H1 (cell line): ENCODE measurements around the gene MAPK8. TPM values are rescaled to one million over a fixed set of nuclear protein-coding genes. Genes with fewer than 3 reads are reported as not detected.
A peak's percentile ranks its signal among the peaks of the same experiment; 100 is the strongest.

Source experiments
- CTCF ChIA-PET: fragments of 300-600 bp; sonication (Branson Sonifier 250); formaldehyde crosslinking; loops from one replicate; lab custom pipeline; 2021; ENCODE audit not compliant: partially characterized antibody; lab: Charles Lee
- POLR2A ChIA-PET: fragments of 300-600 bp; sonication (Branson Sonifier 250); formaldehyde crosslinking; loops from one replicate; lab custom pipeline; 2021; ENCODE audit warnings: inconsistent platforms; ENCODE audit not compliant: partially characterized antibody; lab: Charles Lee
- DNase-seq, 2 experiments: peaks; one replicate each; pipeline versions ENCODE4 v3.0.0 to v3.0.0-alpha.2; 2010 to 2022; ENCODE audit warnings: low spot score in 2 of 2, low read depth in 1 of 2, mixed read lengths in 1 of 2
- FAIRE-seq: peaks from 2 replicates; lab custom pipeline; 2011; peaks lifted over from hg19 to GRCh38; lab: Jason Lieb, UNC
- H2AFZ ChIP-seq: 2 replicates; pipeline ENCODE4 v1.8.1; 2012; ENCODE audit warnings: low read length, inconsistent platforms
- H2AK5ac ChIP-seq: 2 replicates; pipeline ENCODE4 v1.6.1; 2013; ENCODE audit warnings: low read depth, low read length
- H2BK120ac ChIP-seq: replicated peaks from 2 replicates; pipeline ENCODE3; 2013; ENCODE audit warnings: low read depth, low read length, inconsistent platforms
- H2BK12ac ChIP-seq: 2 replicates; pipeline ENCODE4 v1.6.1; 2013; ENCODE audit warnings: low read depth, low read length
- H2BK15ac ChIP-seq: 2 replicates; pipeline ENCODE4 v1.6.1; 2013; ENCODE audit warnings: low read length
- H2BK20ac ChIP-seq: 2 replicates; pipeline ENCODE4 v1.6.1; 2013; ENCODE audit warnings: low read length
- H2BK5ac ChIP-seq: 2 replicates; pipeline ENCODE4 v1.6.1; 2013; ENCODE audit warnings: low read depth, low read length
- H3K14ac ChIP-seq: 2 replicates; pipeline ENCODE4 v1.6.1; 2013; ENCODE audit warnings: inconsistent platforms; ENCODE audit not compliant: insufficient read length
- H3K18ac ChIP-seq: 2 replicates; pipeline ENCODE4 v1.6.1; 2013; ENCODE audit warnings: low read length; ENCODE audit errors: extremely low read depth
- H3K23ac ChIP-seq: 2 replicates; pipeline ENCODE4 v1.6.1; 2013; ENCODE audit warnings: inconsistent platforms; ENCODE audit not compliant: insufficient read length
- H3K23me2 ChIP-seq: 2 replicates; pipeline ENCODE4 v1.6.1; 2013; ENCODE audit warnings: low read depth, low read length
- H3K27ac ChIP-seq: 2 replicates; pipeline ENCODE4 v1.6.1; 2011; ENCODE audit warnings: low read depth, low read length, inconsistent platforms
- H3K27me3 ChIP-seq, 4 experiments: replicated peaks in 1 of 4; 1 replicate in 1 of 4; 2 replicates in 3 of 4; pipeline versions ENCODE4 v1.6.1 to v1.8.1; 2011 to 2013; ENCODE audit warnings: low read length in 3 of 4, mild to moderate bottlenecking in 3 of 4, inconsistent platforms in 2 of 4, mixed read lengths in 2 of 4, moderate library complexity in 1 of 4; ENCODE audit not compliant: control insufficient read depth in 3 of 4, insufficient read depth in 3 of 4; ENCODE audit errors: extremely low read depth in 1 of 4
- H3K36me3 ChIP-seq, 4 experiments: 2 replicates each; pipeline versions ENCODE4 v1.6.1 to v1.8.1; 2011 to 2013; ENCODE audit warnings: mild to moderate bottlenecking in 4 of 4, low read length in 3 of 4, moderate library complexity in 2 of 4, control low read depth in 1 of 4, inconsistent platforms in 1 of 4; ENCODE audit not compliant: insufficient read depth in 4 of 4, control insufficient read depth in 2 of 4
- H3K4ac ChIP-seq: replicated peaks from 2 replicates; pipeline ENCODE3; 2013; ENCODE audit warnings: low read length, low read depth, mixed read lengths, inconsistent platforms; ENCODE audit not compliant: insufficient read length
- H3K4me1 ChIP-seq, 4 experiments: replicated peaks in 1 of 4; 1 replicate in 1 of 4; 2 replicates in 3 of 4; pipeline versions ENCODE4 v1.6.1 to v1.8.1; 2011 to 2013; ENCODE audit warnings: low read length in 3 of 4, inconsistent platforms in 2 of 4, mixed read lengths in 1 of 4; ENCODE audit not compliant: insufficient read depth in 4 of 4, control insufficient read depth in 3 of 4
- H3K4me2 ChIP-seq, 2 experiments: 2 replicates each; pipeline versions ENCODE4 v1.6.1 to v1.8.1; 2011 to 2013; ENCODE audit warnings: low read depth in 2 of 2, low read length in 2 of 2, control low read depth in 1 of 2, inconsistent platforms in 1 of 2, mild to moderate bottlenecking in 1 of 2; ENCODE audit not compliant: insufficient read depth in 1 of 2
- H3K4me3 ChIP-seq, 4 experiments: fragments of 200-600, 300-600 bp in 1 of 4; sonication (generic), shearing (Covaris generic), sonication (Bioruptor Twin) in 1 of 4; 2 replicates each; pipeline versions ENCODE4 v1.5.1 to v1.8.1; 2011 to 2016; ENCODE audit warnings: low read length in 4 of 4, low read depth in 3 of 4, control low read depth in 2 of 4, inconsistent platforms in 2 of 4, mild to moderate bottlenecking in 2 of 4, mixed read lengths in 1 of 4, moderate library complexity in 1 of 4; ENCODE audit not compliant: insufficient read depth in 2 of 4; ENCODE audit errors: extremely low read depth in 1 of 4
- H3K56ac ChIP-seq: replicated peaks from 2 replicates; pipeline ENCODE3; 2013; ENCODE audit warnings: low read depth, mild to moderate bottlenecking, mixed read lengths, low read length, inconsistent platforms; ENCODE audit not compliant: insufficient read length
- H3K79me1 ChIP-seq: 2 replicates; pipeline ENCODE4 v1.6.1; 2013; ENCODE audit warnings: low read depth, low read length, control low read depth
- H3K79me2 ChIP-seq, 2 experiments: 2 replicates each; pipeline versions ENCODE4 v1.6.1 to v1.8.1; 2012 to 2013; ENCODE audit warnings: low read length in 2 of 2, mild to moderate bottlenecking in 2 of 2, inconsistent platforms in 1 of 2; ENCODE audit not compliant: insufficient read depth in 2 of 2, control insufficient read depth in 1 of 2
- H3K9ac ChIP-seq, 4 experiments: replicated peaks in 1 of 4; 1 replicate in 1 of 4; 2 replicates in 3 of 4; pipeline versions ENCODE4 v1.6.1 to v1.8.1; 2011 to 2013; ENCODE audit warnings: low read depth in 3 of 4, low read length in 3 of 4, control low read depth in 2 of 4, mild to moderate bottlenecking in 2 of 4, moderate library complexity in 2 of 4, inconsistent platforms in 1 of 4; ENCODE audit errors: extremely low read depth in 1 of 4
- H3K9me3 ChIP-seq, 2 experiments: 2 replicates each; pipeline versions ENCODE4 v1.6.1 to v1.8.1; 2012 to 2013; ENCODE audit warnings: mild to moderate bottlenecking in 2 of 2, moderate library complexity in 2 of 2, control low read depth in 1 of 2, inconsistent platforms in 1 of 2, low read depth in 1 of 2, low read length in 1 of 2, mixed read lengths in 1 of 2; ENCODE audit not compliant: insufficient read depth in 2 of 2
- H4K20me1 ChIP-seq, 2 experiments: replicated peaks in 1 of 2; 2 replicates each; pipeline versions ENCODE3 to v1.8.1; 2011 to 2013; ENCODE audit warnings: inconsistent platforms in 2 of 2, low read length in 2 of 2, mild to moderate bottlenecking in 1 of 2; ENCODE audit not compliant: insufficient read depth in 2 of 2, control insufficient read depth in 1 of 2
- H4K5ac ChIP-seq: 2 replicates; pipeline ENCODE4 v1.6.1; 2013; ENCODE audit warnings: low read length, low read depth, mixed read lengths, inconsistent platforms; ENCODE audit not compliant: insufficient read length
- H4K8ac ChIP-seq: 2 replicates; pipeline ENCODE4 v1.8.0; 2013; ENCODE audit warnings: mild to moderate bottlenecking, moderate library complexity, low read length, inconsistent platforms; ENCODE audit not compliant: insufficient read depth; ENCODE audit errors: extremely low read depth
- H4K91ac ChIP-seq: replicated peaks from 2 replicates; pipeline ENCODE3; 2013; ENCODE audit warnings: low read length, mixed read lengths, inconsistent platforms; ENCODE audit not compliant: insufficient read length
- BACH1 ChIP-seq: IDR thresholded peaks from 2 replicates; pipeline ENCODE4 v1.6.1; 2012; ENCODE audit warnings: low read length, improper control_type of control experiment
- CBX5 ChIP-seq: fragments of 300-800, 300-1000 bp; sonication (generic); IDR thresholded peaks from 2 replicates; pipeline ENCODE4 v1.7.1; 2016; ENCODE audit warnings: antibody characterized with exemption, low read length, low read depth
- CEBPB ChIP-seq: IDR thresholded peaks from 2 replicates; pipeline ENCODE4 v1.6.1; 2012; ENCODE audit warnings: low read depth, low read length
- JUN ChIP-seq: IDR thresholded peaks from 2 replicates; pipeline ENCODE4 v1.6.1; 2011; ENCODE audit warnings: low read depth, mild to moderate bottlenecking, improper control_type of control experiment, low read length
- MAX ChIP-seq: IDR thresholded peaks from 2 replicates; pipeline ENCODE4 v1.6.1; 2012; ENCODE audit warnings: inconsistent platforms
- NANOG ChIP-seq: IDR thresholded peaks from 2 replicates; pipeline ENCODE4 v1.6.1; 2011; ENCODE audit warnings: low read length, low read depth, mild to moderate bottlenecking, inconsistent platforms; ENCODE audit not compliant: insufficient read depth, poor library complexity, severe bottlenecking
- POLR2A ChIP-seq, 2 experiments: IDR thresholded peaks; 1 replicate in 1 of 2; 2 replicates in 1 of 2; pipeline ENCODE4 v1.6.1; 2011; ENCODE audit warnings: low read depth in 2 of 2, low read length in 2 of 2, mild to moderate bottlenecking in 2 of 2; ENCODE audit errors: control extremely low read depth in 1 of 2
- SP1 ChIP-seq: IDR thresholded peaks from 2 replicates; pipeline ENCODE4 v1.6.1; 2011; ENCODE audit warnings: low read depth, low read length
- SP4 ChIP-seq: IDR thresholded peaks from 2 replicates; pipeline ENCODE4 v1.6.1; 2012; ENCODE audit warnings: low read length, inconsistent platforms
- SUZ12 ChIP-seq: fragments of 200-600 bp; sonication (generic); IDR thresholded peaks from 2 replicates; pipeline ENCODE4 v1.6.1; 2012; ENCODE audit warnings: mild to moderate bottlenecking, inconsistent platforms, low read length, moderate library complexity, mixed read lengths
- WGBS, 2 experiments: shearing (Covaris generic) in 1 of 2; methylation state at CpG; one replicate each; pipeline versions ENCODE4 v1.1.6 to v1.1.7; 2013 to 2015; ENCODE audit warnings: low lambda C conversion rate in 2 of 2, mixed read lengths in 2 of 2, inconsistent platforms in 1 of 2, low coverage in 1 of 2, missing lambda C conversion rate in 1 of 2; ENCODE audit not compliant: insufficient replicate concordance in 2 of 2, insufficient coverage in 1 of 2, insufficient read length in 1 of 2; ENCODE audit errors: extremely low coverage in 1 of 2, missing lambda C conversion rate in 1 of 2; 5-methylcytosine and 5-hydroxymethylcytosine counted together
- polyA plus RNA-seq, 7 experiments: library from polyadenylated mRNA; depleted of rRNA in 3 of 7; stranded (reverse) in 5 of 7; unstranded in 2 of 7; fragments of >200 nt in 5 of 7; fragments of 200-250 nt in 2 of 7; gene quantifications; 1 replicate in 5 of 7; 2 replicates in 1 of 7; 4 replicates in 1 of 7; pipeline versions ENCODE4 v1.2.1 to v1.2.3, GENCODE V29; 2011 to 2013; ENCODE audit warnings: missing spikeins in 2 of 7, mixed read lengths in 2 of 7
- total RNA-seq: library from RNA; stranded (reverse); fragmentation: NEBNext Ultra II Directional; extraction: Animal tissue kit (Norgen Biotek cat#: 25700); gene quantifications from 2 replicates; pipeline ENCODE4 v1.2.1, GENCODE V29; 2021

MAPK8 gene
- total and polyA plus RNA-seq, 2 of the 8 experiments (the other 6 are each of a cell fraction or from before 2014, with no cell fraction given), result 23.3 to 71.3 TPM

GRCh38 chr10:48455055-48455391 lies 148.5 kb downstream of the MAPK8 start:
- Histone ChIP-seq H2BK15ac (no peak overlapping the region), H3K79me2 (no peaks in the 10 kb centered on the region), H4K20me1 (peaks cover 4% of the 10 kb centered on the region in 2 experiments), H3K56ac (no peak overlapping the region), H4K91ac (no peak overlapping the region), H3K23ac (no peak overlapping the region), H3K36me3 (no peaks in the 10 kb centered on the region; a peak in 1 of 8 replicates), H4K8ac (0 out of 2 replicates have a peak overlapping the region, but pooled peaks have one; percentile 89), H3K4me3 (no peak overlapping the region), H2BK12ac (no peak overlapping the region), H2BK20ac (no peak overlapping the region), H3K27me3 (no peaks in the 10 kb centered on the region), H2AFZ (no peak overlapping the region), H2AK5ac (no peak overlapping the region), H3K27ac (no peak overlapping the region), H2BK5ac (no peak overlapping the region), H3K4me1 (peaks cover 0 to 5% (median 2%) of the 10 kb centered on the region in 4 experiments; a peak in 4 of 7 replicates), H3K9ac (no peak overlapping the region), H3K79me1 (no peaks in the 10 kb centered on the region; the same call in 1 of the 2 replicates), H2BK120ac (no peak overlapping the region), H3K4ac (no peak overlapping the region), H3K14ac (no peak overlapping the region), H3K18ac (no peak overlapping the region), H4K5ac (no peak overlapping the region), H3K4me2 (no peak overlapping the region), H3K9me3 (no peaks in the 10 kb centered on the region), H3K23me2 (peaks cover 2% of the 10 kb centered on the region; the same call in 1 of the 2 replicates)
- FAIRE-seq (no peak), DNase-seq (peak in 1 of 2 experiments; percentile 38)
- ChIA-PET POLR2A (interaction anchor here (1.1 to 1.2 kb wide), 2 partner anchors 13 to 66 kb away, joined by 3 read pairs; no protein-coding TSS in a partner anchor), CTCF (interaction anchor here (0.7 to 12.6 kb wide), 9 partner anchors 9 to 92 kb away, joined by 3 to 112 read pairs (median 3); no protein-coding TSS in a partner anchor)
- TF ChIP-seq CBX5 (no peak), SUZ12 (no peak), BACH1 (no peak), CEBPB (no peak), POLR2A (IDR thresholded peaks at IDR 0.05; ENCODE audit: control extremely low read depth in 1 of 2, low read depth in 2 of 2, low read length in 2 of 2) (no peak), SP4 (no peak), JUN (no peak), MAX (no peak), NANOG (no peak), SP1 (no peak)
- WGBS, 2 experiments, result 88% methylated on average over 9 of the region's 11 CpGs; no CpG with 5 or more reads in 1 of the 2 experiments
